KMS-11 (cell line): ENCODE measurements around the gene GNLY.

Source experiments
- H2AFZ ChIP-seq: fragments of 200-600 bp; sonication (generic); 2 replicates; pipeline ENCODE4 v1.6.1; 2016; ENCODE audit warnings: antibody characterized with exemption, mixed run types, low read depth
- H3K27ac ChIP-seq: fragments of 200-600 bp; sonication (generic); 2 replicates; pipeline ENCODE4 v1.6.1; 2016; ENCODE audit warnings: mild to moderate bottlenecking, mixed run types
- H3K27me3 ChIP-seq: fragments of 200-600 bp; sonication (generic); 2 replicates; pipeline ENCODE4 v1.6.1; 2017; ENCODE audit warnings: mild to moderate bottlenecking, low read depth, mixed run types, moderate library complexity; ENCODE audit not compliant: insufficient read depth
- H3K36me3 ChIP-seq: fragments of 200-600 bp; sonication (generic); 2 replicates; pipeline ENCODE4 v1.6.1; 2017; ENCODE audit warnings: mild to moderate bottlenecking, mixed run types; ENCODE audit not compliant: insufficient read depth
- H3K4me1 ChIP-seq: fragments of 200-600 bp; sonication (generic); 2 replicates; pipeline ENCODE4 v1.6.1; 2016; ENCODE audit warnings: mild to moderate bottlenecking, low read depth, mixed run types; ENCODE audit not compliant: poor library complexity, severe bottlenecking
- H3K4me2 ChIP-seq: fragments of 200-600 bp; sonication (generic); 2 replicates; pipeline ENCODE4 v1.7.0; 2016; ENCODE audit warnings: mild to moderate bottlenecking, mixed run types
- H3K4me3 ChIP-seq: fragments of 200-600 bp; sonication (generic); IDR thresholded peaks from 2 replicates; pipeline ENCODE4 v1.6.1; 2017; ENCODE audit warnings: low read depth, low read length, mixed read lengths; ENCODE audit not compliant: insufficient read depth
- H3K79me2 ChIP-seq: fragments of 200-600 bp; sonication (generic); 2 replicates; pipeline ENCODE4 v1.6.1; 2016; ENCODE audit warnings: low read depth, mixed run types; ENCODE audit not compliant: insufficient read depth
- H3K9ac ChIP-seq: fragments of 200-600 bp; sonication (generic); 2 replicates; pipeline ENCODE4 v1.6.1; 2016; ENCODE audit warnings: mild to moderate bottlenecking, mixed run types
- H4K20me1 ChIP-seq: fragments of 200-600 bp; sonication (generic); 2 replicates; pipeline ENCODE4 v1.6.1; 2016; ENCODE audit warnings: mild to moderate bottlenecking, mixed run types; ENCODE audit not compliant: insufficient read depth
- CTCF ChIP-seq: fragments of 200-600 bp; sonication (generic); conservative IDR thresholded peaks from 2 replicates; pipeline ENCODE4 v1.6.1; 2017; ENCODE audit warnings: low read depth, mild to moderate bottlenecking, antibody characterized with exemption, low read length, moderate library complexity, mixed read lengths

GNLY gene

DNA sequence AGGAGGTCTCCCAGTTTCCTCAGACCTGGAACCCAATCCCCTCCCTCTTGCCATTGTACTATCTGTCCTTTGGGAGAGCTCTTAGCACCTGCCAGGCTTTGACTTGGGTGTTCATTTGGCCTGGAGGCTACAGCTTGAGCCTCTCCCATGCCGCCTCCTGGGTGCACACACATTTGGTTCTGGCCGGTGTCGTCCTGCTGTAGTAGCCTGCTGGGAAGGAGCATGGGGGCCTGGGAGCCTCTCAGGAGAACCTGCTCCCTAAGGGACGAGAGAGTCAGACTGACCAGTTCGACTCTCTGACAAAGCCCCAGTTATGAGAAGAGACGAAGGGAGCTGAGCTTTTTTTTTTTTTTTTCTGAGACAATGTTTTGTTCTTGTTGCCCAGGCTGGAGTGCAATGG, 18.7 kb upstream of the GNLY start:
- H3K36me3 ChIP-seq, result no peaks in the 10 kb centered on the region
- no peaks in the 10 kb centered on the region for H3K79me2 ChIP-seq
- no peak for TF ChIP-seq CTCF

GRCh38 chr2:85675866-85676548, 18.2 kb upstream of the GNLY start:
- Histone ChIP-seq H3K4me3 (no peak overlapping the region), H3K79me2 (no peaks in the 10 kb centered on the region), H4K20me1 (no peaks in the 10 kb centered on the region), H3K27ac (no peak overlapping the region), H3K27me3 (no peaks in the 10 kb centered on the region), H3K36me3 (no peaks in the 10 kb centered on the region), H3K4me2 (no peak overlapping the region), H3K9ac (no peak overlapping the region), H2AFZ (no peak overlapping the region), H3K4me1 (peaks cover 9% of the 10 kb centered on the region)
- no peak for TF ChIP-seq CTCF

More for the DNA sequence above, 18.7 kb upstream of the GNLY start:
- H2AFZ ChIP-seq, result no peak overlapping the region
- H3K4me3 ChIP-seq, result no peak overlapping the region
- H3K9ac ChIP-seq, result no peak overlapping the region
- no peak overlapping the region for H3K27ac ChIP-seq
- H3K27me3 ChIP-seq, result no peaks in the 10 kb centered on the region
- no peaks in the 10 kb centered on the region for H4K20me1 ChIP-seq
- H3K4me2 ChIP-seq, result no peak overlapping the region
- peaks cover 9% of the 10 kb centered on the region for H3K4me1 ChIP-seq

- Histone ChIP-seq H3K4me3 (no peak overlapping the region), H3K9ac (no peak overlapping the region), H3K79me2 (no peaks in the 10 kb centered on the region), H3K27ac (no peak overlapping the region), H2AFZ (no peak overlapping the region), H3K36me3 (no peaks in the 10 kb centered on the region), H3K27me3 (no peaks in the 10 kb centered on the region), H3K4me1 (peaks cover 9% of the 10 kb centered on the region), H4K20me1 (no peaks in the 10 kb centered on the region), H3K4me2 (no peak overlapping the region)
- TF ChIP-seq CTCF, result no peak
Observed at GRCh38 chr2:85678377-85678776, 15.8 kb upstream of the GNLY start.

GRCh38 chr2:85678794-85679672, 15.1 kb upstream of the GNLY start:
- peak overlapping the region; percentile 61; the same call in 1 of the 2 replicates for H3K4me2 ChIP-seq

More at GRCh38 chr2:85678794-85679672, 15.1 kb upstream of the GNLY start:
- H3K9ac ChIP-seq, result no peak overlapping the region
- H3K27me3 ChIP-seq, result no peaks in the 10 kb centered on the region
- H4K20me1 ChIP-seq, result no peaks in the 10 kb centered on the region
- H2AFZ ChIP-seq, result peak overlapping the region; percentile 84
- TF ChIP-seq CTCF, result peak; percentile 97
- H3K79me2 ChIP-seq, result no peaks in the 10 kb centered on the region
- H3K4me3 ChIP-seq, result no peak overlapping the region
- no peak overlapping the region for H3K27ac ChIP-seq
- H3K4me1 ChIP-seq, result peaks cover 16% of the 10 kb centered on the region
- H3K36me3 ChIP-seq, result no peaks in the 10 kb centered on the region
